NCI-H510A (cell line): ENCODE results near the gene CCDC179.

Source experiments
- DNase-seq: peaks from one replicate; lab custom pipeline; 2025; lab: John Stamatoyannopoulos, UW

The CCDC179 gene

DNA sequence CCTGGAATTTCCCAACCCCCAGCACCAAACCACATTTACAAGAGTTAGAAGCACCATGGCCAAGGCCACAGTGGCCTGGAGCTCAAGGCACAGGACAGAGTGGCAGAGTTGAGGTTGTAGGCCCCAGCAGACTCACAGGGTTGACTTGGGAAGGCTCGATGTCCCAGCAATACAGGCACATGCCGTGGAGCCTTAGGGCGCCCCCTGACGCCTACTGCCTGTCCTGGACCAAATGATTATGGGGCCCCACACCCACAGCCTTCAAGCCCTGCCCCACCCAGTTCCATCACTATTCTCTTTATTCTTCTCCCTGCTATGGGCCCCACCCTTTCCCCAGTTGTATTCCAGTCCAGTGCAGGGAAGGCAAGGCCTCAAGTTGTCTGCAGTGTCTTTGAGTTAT lies at the start of gene CCDC179:
CCDC179 (minus strand) TSS at position 234 of the 400 bp plus-strand sequence; CDS start at position 181, 53 bp downstream.
- DNase-seq = no peak

DNA sequence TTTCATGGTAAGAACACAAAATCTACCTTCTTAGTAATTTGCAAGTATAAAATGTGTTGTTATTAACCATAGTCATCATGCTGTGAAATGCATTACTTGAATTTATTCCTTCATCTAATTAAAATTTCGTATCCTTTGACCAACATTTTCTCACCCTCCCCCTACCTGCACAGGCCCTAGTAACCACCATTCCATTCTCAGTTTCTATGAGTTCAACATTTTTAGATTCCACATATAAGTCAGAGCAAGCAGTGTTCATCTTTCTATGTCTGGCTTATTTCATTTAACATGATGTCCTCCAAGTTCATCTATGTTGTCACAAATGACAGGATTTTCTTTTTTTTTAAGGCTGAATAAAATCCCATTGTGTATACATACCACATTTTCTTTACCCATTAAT lies 43.5 kb upstream of the CCDC179 start:
- DNase-seq = no peak

DNA sequence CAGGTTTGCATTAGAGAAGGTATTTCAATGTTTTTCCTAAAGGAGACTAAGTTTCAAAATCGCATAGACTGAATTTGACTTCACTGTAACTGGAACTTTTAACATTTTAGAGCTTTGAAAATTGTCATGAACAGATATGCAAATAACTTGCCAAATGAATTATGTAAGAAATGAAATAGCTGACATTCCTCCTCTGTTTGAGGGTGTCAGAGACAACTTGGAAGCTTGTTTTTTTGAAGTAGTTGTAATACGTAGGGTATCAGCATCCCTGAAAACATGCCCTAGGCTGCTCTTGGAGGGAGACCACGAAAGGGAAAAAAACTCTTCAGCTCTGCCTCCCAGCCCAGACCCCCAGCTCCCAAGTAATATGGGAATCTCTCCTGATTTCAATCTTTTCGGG lies 41.3 kb upstream of the CCDC179 start:
- no peak for DNase-seq

DNA sequence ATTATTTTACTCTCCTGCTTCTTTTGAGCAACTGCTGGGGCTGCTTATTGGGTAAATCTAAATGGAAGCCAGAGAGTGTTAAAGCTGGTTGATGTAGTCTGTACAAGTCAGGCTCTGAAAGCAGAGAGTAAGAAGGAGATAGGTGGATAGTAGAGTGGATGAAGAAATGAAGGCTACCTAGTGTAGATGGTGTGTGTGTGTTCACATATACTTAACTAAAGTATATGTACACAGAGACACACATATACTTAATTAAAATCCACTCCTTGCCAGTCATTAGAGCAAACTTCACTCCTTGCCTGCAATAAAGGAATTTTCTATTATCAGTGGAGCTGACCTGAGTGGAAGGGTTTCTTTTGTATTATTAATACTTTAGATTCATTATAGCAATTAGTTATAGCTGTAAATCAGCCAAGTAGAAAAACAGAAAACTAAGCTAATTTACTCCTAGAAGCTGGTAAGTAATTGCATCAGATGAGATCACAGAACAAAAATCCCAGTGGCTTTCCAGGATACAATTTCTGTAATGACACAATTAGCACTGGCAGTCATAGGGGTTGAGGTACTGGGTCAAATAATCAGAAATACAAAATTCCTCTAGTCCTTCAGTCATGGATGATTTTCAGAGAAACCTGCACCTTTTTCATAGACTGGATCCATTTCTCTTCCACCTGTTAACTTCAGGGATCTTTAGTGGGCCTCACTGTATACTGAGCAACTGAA lies 40.7 kb upstream of the CCDC179 start:
- DNase-seq = no peak

DNA sequence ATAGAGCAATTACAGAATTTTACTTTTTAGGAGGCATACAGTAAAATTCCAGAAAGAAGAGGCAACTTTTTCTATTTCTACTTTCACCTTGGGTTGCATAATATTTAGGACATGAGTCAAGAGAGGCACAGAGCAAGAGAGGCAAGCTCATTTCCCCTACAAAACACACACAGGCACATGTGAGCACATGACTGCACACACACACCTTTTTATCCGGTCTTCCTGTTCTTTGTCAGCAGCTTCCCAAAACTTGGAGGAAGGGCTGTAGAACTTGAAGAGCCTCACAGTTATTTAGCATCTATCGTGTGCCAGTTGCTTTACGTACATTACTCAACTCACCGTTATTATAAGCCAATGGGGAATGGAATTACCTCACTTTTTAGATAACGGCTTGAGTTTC lies 37.8 kb upstream of the CCDC179 start:
- no peak for DNase-seq

DNA sequence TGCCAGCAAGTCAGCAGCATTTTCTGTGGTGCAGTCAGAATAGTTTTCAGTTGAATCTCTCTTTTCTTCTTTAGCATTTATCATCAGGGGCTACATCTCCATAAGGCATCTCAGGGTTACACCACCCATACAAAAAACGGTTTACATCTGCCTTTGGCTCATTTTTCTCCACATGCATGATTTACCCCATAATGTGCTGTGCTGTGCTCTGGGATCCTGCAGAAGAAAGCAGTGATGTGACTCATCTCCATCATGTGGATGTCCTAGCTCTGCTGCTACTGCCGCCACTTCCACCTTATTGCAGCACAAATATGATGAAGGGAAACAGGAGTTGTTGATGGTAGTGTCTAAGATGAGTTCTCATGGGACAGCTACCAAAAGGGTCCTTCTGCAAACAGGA lies 30.0 kb upstream of the CCDC179 start:
- DNase-seq = no peak

DNA sequence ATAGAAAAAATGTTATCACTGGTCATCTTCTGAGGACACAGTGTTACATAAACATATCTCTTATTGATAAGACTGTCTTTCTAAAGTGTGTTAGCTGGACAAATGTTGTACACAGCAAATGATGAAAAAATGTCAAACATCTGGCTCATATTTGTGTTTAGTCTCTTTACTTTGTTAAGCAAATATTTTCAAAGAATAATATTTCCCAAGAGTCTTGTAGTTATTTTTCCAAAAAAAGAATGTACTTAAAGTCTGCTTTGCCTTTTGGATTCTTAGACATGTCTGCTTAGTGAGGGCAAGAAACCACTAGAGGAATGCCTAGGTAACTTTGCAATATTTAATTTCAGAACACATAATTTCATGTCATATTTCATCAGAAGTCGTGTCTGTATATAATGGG lies 23.9 kb upstream of the CCDC179 start:
- no peak for DNase-seq

DNA sequence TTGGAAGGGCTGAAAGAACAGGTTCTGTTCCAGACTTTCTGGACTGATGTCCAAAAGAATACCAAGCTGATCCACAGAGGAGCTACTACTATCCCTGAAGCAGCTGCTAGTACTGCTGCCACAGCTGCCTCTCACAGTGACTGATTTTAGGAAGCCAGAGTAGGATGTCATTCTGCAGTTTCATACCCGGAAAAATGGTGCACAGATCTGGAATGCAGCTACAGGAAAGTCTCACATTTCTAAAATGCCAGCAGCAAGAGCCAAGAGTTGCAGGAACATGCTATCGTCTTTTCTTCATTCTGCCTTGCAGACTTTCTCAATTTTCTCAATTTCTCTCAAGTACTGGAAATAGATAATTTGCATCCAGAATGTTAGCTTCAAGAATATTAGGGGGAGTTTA lies 19.4 kb upstream of the CCDC179 start:
- no peak for DNase-seq

DNA sequence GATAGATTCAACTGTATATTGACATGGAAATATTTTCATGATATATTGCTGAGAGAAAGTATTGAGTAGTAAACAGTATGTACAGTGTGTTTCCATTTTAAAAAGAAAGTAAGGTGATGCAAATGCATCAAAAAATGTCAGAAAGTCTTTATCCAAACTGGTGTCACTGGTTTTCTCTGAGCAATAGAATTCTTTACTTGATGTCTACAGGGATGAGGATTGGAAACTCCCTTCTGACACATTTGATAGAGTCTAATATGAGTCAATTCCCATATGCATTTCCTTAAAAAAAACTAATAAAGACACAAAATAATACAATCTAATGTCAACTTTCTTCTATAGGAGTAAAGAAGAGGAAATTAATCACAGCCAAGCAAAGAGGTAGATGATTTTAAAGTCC lies 18.3 kb upstream of the CCDC179 start:
- no peak for DNase-seq

DNA sequence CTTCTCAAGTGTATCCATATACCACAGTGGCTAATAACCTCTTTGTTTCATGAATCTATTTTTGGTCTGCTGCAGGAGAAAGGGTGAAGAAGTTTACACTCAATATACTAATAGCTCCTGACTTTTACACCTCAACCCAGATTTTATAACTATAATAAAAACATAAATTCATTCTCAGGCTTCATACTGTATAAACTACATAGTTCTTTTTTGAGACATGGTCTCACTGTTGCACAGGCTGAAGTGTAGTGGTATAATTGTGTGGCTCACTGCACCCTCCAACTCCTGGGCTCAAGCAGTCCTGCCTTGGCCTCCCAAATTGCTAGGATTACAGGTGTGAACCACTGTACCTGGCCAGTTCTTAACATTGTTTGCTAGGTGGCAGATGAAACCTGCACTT lies 17.8 kb upstream of the CCDC179 start:
- no peak for DNase-seq

DNA sequence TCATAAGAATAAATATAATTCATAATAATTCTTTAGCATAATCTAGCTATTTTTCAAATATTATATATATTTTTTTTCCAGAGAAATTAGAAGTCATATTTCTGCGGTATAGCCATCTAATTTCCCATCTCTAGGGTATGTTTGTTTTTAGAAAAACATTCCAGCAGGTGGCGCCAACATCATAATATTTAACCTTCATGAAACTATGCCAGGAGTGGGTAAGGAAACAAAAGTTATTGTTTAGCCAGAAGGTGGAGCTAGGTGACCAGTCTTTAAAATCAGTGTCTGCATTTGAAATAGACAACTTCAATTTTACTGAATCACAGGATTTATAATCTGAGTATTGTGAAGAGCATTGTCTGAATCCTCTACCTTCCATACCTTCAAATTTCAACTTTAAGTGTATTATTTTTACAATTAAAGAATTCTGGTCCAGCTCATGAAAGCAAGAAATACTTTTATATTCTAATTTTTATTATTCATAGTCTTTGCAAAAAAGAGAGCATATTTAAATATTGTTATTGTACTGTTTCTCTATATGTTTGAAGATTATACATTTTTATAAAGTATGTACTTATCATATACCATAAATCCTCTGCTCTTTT lies 15.7 kb upstream of the CCDC179 start:
- DNase-seq = peak; percentile 20

DNA sequence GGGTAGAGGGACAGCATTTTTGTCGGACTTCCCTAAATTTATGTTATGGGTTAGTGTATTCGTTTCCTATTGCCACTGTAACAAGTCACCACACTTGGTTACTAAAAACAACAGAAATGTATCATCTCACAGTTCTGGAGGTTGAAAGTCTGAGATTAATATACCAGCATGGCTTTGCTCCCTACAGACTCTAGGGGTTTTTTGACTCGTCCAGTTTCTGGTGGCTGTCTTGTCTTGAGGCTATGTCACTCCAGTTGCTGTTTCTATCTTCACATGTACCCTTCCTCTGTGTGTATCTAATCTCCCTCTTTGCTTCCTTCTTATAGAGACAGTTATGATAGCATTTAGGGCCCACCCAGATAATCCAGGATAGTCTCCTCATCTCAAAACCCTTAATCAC lies 9.1 kb upstream of the CCDC179 start:
- DNase-seq = no peak

DNA sequence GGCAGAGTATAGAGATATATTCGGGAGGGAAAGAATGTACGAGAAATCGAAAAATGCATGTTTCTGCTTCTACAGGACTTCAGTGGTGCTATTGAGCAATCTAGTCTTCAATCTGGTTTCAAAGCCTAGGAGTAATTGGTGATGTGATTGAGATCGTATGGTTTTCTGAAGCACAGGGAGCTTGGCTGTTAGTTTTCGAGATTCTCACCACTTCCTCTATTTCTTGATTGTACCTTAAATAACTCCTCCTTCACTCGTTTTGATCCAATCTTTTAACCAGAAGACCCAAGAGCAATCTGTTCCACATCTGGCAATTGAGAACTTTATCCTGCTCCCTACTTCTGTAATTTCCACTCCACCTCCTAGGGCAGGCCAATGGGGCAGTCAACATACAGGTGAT lies 518 bp downstream of the CCDC179 start:
- DNase-seq = no peak

DNA sequence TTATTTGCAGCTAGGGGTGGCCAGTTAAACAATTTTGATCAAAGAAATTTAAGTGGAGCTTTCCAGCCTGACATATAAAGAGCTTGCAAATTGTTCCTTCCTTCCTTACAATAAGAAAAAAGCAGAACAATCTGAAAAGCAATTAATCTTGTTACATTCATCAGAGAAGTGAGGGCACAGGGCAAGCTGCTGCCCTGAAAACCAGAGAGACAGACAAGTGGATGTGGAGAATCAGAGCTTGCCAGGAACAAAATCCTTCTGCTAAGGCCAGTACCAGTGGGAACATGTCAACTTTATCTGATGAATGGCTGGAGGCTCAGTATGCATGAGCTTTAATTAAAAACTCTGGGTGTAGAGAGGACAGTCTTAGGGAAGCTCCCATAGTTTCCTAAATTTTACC lies 8.8 kb downstream of the CCDC179 start:
- DNase-seq = no peak

DNA sequence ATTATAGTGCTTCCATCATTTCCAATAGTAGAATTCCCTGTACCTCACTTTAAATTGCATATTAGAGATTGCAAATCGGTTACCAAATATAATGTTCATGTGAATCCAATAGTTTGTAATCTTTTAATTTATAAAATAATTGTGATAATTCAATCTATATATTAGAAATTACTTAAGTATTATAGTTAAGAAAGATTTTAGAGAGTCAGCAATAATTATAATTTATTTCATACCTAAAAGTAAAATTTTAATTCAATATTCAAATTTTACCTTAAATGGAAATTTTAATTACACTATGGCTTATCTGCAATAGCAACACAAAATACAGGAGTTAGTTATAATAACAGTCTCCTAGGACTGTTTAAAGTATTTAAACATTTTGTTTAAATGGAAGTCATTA lies 13.5 kb downstream of the CCDC179 start:
- no peak for DNase-seq

DNA sequence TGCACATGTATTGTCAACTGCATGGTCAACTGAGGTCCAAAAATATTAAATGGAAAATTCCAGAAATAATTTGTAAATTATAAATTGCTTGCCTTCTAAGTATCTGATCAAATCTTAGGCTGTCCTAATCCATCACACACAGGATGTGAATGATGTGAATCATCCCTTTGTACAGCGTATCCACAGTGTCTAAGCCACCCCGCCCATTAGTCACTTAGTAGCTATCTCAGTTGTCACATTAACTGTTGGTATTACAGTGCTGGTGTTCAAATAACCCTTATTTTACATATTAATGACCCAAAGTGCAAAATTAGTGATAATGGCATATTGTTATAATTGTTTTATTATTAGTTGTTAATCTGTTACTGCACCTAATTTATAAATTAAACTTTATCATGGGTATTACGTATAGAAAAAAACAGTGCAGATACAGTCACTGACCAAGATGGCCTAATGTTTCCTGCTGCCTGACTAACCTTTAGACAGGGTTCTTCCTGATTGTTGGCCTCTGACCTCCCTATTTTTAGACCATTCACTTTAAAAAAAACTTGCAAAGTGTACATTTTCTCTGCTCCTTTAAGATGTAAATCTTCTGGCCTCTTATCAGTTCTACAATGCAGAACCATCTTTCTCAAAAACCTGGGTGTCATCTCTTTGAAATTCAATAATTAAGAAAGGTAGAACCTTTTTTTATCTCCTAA lies 27.8 kb downstream of the CCDC179 start:
- no peak for DNase-seq

DNA sequence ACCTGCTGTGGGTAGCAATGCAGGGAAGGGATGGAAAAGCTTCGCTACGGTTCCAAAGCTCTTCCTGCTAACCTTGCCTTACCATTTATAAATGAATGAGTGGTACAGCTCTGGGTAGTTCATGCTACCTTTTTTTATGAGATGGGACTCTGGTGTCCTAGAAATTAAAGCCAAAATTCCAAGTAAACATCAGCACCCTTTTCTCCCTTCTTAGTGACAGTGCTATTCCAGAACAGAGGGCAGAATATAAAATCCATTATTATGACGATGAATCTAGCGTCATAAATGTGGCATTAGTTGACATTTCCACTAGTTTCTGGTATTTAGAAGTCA lies 30.2 kb downstream of the CCDC179 start:
- DNase-seq = no peak

DNA sequence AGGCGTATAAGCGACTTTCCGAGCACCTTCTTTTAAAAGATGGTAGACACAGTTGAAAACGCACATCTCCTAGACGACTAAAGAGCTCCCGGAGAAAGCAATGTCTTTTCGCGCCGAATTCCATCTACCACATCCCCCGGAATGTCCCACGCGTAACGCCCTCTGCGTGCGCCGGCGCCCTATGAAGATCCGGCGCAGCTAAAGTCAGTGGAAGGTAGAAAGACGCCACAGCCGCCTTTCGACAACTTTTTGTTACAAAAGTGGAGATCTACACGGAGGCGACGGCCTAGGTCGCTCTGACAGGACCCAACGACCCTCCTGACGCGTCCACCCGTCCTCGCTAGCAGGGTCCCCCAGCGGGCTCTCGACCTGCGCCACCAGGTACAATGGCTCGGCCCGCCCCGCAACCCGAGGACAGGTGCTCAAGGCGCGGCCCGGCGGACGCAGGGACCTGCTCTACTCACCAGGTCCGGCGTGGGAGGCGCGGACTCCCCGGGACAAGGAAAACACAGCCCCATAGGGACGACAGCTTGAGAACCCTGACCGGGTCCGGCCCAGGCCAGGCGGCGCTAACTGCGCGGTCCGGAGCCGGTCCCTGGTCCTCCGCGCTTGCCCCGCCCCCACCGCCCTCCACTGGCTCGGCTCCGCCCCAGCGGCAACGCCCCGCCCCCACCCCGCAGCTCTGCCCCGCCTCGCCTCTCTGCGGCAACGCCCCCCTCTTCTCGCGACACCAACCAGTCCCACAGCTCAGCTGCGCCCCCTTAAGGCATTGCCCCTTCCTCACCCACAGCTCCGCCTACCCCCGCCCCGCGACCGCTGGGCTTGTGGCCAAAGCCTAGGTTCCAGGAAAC lies 30.8 kb downstream of the CCDC179 start, which contains the start of gene SVIP:
SVIP (minus strand) TSS at position 571 of the 851 bp plus-strand sequence; CDS start at position 518, 53 bp downstream.
- peak; percentile 86 for DNase-seq

DNA sequence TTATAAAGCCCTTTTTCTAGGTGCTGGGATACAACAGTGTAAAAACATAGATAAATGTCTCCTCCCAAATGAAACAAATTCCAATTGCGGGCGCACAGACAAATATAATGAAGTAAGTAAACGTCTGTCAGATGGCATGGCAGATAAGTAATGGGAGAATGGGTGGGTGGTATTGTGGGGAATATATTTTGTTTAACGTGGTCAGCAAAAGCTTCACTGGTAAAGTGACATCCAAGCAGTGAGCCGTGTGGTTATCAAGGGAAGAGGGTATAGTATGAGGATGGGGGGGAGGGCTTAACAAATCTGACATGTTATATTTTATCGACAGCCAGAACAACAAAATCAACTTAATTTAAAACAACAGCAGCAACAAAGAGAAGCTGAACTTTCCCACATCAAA lies 31.9 kb downstream of the CCDC179 start:
- DNase-seq = no peak

DNA sequence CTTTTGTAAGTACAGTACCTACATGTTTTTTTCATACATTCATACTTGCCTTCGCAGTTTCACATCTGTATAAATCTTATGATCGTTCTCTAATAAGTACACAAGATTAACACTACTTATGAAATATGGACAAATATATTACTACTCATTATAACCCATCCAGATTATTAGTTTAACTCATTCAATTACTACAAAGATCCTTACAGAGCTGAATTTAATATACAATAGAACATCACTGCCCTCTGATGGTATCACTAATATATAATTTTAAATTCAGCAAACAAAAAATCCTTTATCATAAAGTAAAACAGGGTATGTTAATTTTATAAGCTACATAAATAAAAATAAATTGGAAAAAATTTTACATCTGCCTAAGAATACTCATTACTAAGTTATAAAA lies 38.1 kb downstream of the CCDC179 start:
- no peak for DNase-seq

DNA sequence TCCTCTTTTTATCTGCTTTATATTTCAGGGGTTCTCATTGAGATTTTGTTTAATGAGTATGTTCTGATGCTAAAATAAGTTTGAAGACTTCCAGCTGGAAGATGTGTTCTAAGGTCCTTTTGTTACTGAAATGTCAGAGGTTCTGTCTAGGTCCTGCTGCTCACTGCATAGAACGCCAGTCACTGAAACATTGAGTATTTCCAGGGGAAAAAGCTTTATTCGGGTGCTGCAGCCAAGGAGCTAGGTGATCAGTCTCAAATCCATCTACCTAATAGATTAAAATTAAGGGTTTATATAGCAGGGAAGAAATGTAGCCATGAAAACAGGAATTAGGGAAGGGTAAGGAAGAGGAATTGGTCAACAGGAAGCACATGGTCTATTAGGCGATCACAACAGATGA lies 50.4 kb downstream of the CCDC179 start:
- DNase-seq = no peak

DNA sequence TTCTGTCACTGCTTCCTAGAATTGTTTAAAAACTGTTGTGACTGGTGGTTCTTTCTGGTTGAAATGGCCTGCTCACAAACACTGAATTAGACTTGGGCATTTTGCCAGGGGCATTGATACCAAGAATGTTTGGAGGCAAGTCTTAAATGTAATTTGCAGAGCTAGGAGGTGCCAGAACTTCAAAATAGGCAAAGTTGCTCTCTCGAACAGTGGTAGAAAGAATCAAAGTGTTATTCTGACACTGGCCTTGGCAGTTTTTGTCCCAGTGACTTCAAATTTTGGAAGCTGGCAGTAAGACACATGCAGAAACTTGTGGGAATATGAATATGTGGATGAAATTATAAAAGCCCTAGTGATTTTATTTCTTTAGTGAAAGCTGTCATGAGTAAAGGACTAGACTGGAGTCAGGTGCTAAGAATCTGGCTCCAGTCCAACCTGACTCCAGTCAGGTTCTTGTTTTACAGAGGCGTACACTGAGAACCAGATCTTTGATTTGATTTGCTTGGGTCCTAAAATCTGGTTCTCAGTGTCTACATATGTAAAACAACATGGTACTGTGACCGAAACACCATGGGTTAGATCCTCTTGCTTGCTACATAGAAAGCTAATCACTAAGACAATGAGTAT lies 51.6 kb downstream of the CCDC179 start:
- no peak for DNase-seq
